Vagina (tissue), 2 donors: ENCODE results near the gene FZD10. TPM values are rescaled to one million over a fixed set of nuclear protein-coding genes. Genes with fewer than 3 reads are reported as not detected.

Experiments
- DNase-seq, 2 donors: peaks; one replicate each; pipeline ENCODE4 v3.0.0-alpha.2; 2017; ENCODE audit errors: extremely low spot score in 2 of 2
- H3K27ac ChIP-seq: fragments of 200-600 bp; sonication (generic); one replicate; pipeline ENCODE4 v1.5.1; 2019
- H3K27me3 ChIP-seq: fragments of 200-600 bp; sonication (generic); one replicate; pipeline ENCODE4 v1.5.1; 2019
- H3K36me3 ChIP-seq, 2 donors: fragments of 200-600 bp; sonication (generic); one replicate each; pipeline ENCODE4 v1.5.1; 2017 to 2019
- H3K4me1 ChIP-seq: fragments of 200-600 bp; sonication (generic); one replicate; pipeline ENCODE4 v1.5.1; 2019
- H3K4me3 ChIP-seq, 2 donors: fragments of 200-600 bp; sonication (generic); 1 replicate in 1 of 2; 2 replicates in 1 of 2; pipeline ENCODE4 v1.5.1; 2016 to 2019
- H3K9me3 ChIP-seq: fragments of 200-600 bp; sonication (generic); one replicate; pipeline ENCODE4 v1.5.1; 2019
- POLR2A ChIP-seq, 2 donors: fragments of 450-650 bp; IDR thresholded peaks; one replicate each; pipeline ENCODE4 v1.6.1; 2017; ENCODE audit warnings: antibody characterized with exemption in 2 of 2, mild to moderate bottlenecking in 2 of 2, moderate library complexity in 2 of 2
- POLR2AphosphoS5 ChIP-seq, 2 donors: sonication (generic); formaldehyde crosslinking; IDR thresholded peaks; one replicate each; pipeline ENCODE4 v1.9.0; 2017; ENCODE audit warnings: antibody characterized with exemption in 2 of 2, mild to moderate bottlenecking in 2 of 2, low read depth in 1 of 2; ENCODE audit not compliant: insufficient read depth in 1 of 2
- intact Hi-C: fragments of 100-400 bp; cut with DNase I; formaldehyde crosslinking; loops from one replicate; pipeline ENCODE4 v1.15.1; 2023
- total RNA-seq: library from RNA; depleted of rRNA; stranded (reverse); fragments of >200 nt; gene quantifications from one replicate; pipeline ENCODE4 v1.2.3, GENCODE V29; 2016
- TF ChIP-seq, protein P1 (sequence below), 3 experiments: fragments of 450-650 bp in 2 of 3; fragments of 200-600 bp in 1 of 3; sonication (generic) in 1 of 3; IDR thresholded peaks; one replicate each; pipeline ENCODE4 v1.5.1; 2017 to 2019; ENCODE audit warnings: antibody characterized with exemption in 3 of 3, mild to moderate bottlenecking in 2 of 3, moderate library complexity in 2 of 3

FZD10 gene
- total RNA-seq, 1 donor from 2014 or later = 5.2 TPM

DNA sequence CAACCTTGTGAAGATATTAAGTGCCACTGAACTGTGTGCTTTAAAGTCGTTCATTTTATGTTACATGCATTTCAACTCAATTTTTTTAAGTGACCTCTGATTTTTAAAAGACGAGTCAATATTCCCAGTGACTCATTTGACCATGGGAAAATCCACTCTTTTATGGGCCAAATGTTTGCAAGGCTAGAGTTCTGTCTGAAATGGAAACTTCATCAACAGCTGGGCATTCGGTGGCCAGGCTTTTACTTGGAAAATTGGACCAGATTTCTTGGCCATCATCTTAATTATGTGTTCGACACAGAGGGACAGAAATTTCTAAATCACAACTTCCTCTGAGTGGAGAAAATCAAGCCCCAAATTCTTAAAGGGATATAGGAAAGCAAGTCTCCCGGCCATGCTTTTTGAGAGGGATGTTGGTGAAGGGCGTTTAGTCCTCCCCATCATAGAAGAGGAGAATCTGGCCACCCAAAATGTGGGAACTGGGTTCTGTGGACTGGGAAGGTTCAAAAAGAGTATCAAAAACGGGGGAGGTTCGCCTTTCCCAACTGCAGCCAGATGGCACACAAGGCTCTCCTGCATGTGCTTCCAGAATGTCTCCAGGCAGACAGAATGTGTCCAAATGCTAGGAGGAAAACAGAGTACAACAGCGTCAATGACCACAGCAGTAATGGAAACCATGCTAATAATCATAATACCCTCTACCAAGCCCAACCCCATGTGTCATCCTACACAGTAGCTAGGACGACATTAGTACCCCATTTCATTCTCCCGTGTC is 40.9 kb upstream of the FZD10 start:
- no peak for DNase-seq
- peaks cover 14% of the 10 kb centered on the region for H3K4me1 ChIP-seq
- no peaks in the 10 kb centered on the region for H3K9me3 ChIP-seq
- H3K27me3 ChIP-seq = no peaks in the 10 kb centered on the region
- intact Hi-C loops = no loop called here
- no peaks in the 10 kb centered on the region for H3K36me3 ChIP-seq
- TF ChIP-seq POLR2A (IDR thresholded peaks at IDR 0.05) (no peak), POLR2AphosphoS5 (IDR thresholded peaks at IDR 0.05; ENCODE audit: insufficient read depth in 1 of 2, low read depth in 1 of 2) (no peak)
- TF ChIP-seq, protein P1, sequence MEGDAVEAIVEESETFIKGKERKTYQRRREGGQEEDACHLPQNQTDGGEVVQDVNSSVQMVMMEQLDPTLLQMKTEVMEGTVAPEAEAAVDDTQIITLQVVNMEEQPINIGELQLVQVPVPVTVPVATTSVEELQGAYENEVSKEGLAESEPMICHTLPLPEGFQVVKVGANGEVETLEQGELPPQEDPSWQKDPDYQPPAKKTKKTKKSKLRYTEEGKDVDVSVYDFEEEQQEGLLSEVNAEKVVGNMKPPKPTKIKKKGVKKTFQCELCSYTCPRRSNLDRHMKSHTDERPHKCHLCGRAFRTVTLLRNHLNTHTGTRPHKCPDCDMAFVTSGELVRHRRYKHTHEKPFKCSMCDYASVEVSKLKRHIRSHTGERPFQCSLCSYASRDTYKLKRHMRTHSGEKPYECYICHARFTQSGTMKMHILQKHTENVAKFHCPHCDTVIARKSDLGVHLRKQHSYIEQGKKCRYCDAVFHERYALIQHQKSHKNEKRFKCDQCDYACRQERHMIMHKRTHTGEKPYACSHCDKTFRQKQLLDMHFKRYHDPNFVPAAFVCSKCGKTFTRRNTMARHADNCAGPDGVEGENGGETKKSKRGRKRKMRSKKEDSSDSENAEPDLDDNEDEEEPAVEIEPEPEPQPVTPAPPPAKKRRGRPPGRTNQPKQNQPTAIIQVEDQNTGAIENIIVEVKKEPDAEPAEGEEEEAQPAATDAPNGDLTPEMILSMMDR (IDR thresholded peaks at IDR 0.05) = no peak
- H3K4me3 ChIP-seq = no peak overlapping the region
- H3K27ac ChIP-seq = no peak overlapping the region

DNA sequence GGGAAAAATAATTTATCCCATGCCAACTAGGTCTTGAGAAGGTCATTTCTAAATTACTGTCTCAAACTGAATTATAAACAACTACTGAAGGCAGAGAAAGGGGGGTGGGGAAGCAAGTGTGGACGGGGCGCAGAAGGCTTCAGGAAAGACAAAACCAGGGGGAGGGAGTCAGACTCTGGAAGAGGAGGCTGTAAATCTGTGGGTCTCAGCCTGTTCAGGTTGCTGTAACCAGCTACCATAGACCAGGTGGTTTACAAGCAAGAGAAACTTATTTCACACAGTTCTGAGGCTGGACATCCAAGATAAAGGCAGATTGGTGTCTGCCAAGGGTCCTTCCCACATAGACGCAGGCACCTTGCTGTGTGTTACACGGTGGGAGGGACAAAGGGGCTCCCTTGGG is 39.9 kb upstream of the FZD10 start:
- TF ChIP-seq POLR2AphosphoS5 (IDR thresholded peaks at IDR 0.05; ENCODE audit: insufficient read depth in 1 of 2, low read depth in 1 of 2) (no peak), POLR2A (IDR thresholded peaks at IDR 0.05) (no peak)
- TF ChIP-seq, protein P1 (IDR thresholded peaks at IDR 0.05) = no peak
- Histone ChIP-seq H3K4me3 (no peak overlapping the region), H3K36me3 (no peaks in the 10 kb centered on the region), H3K27me3 (no peaks in the 10 kb centered on the region), H3K9me3 (no peaks in the 10 kb centered on the region), H3K27ac (no peak overlapping the region), H3K4me1 (peaks cover 20% of the 10 kb centered on the region)
- no peak for DNase-seq
- intact Hi-C loops = no loop called here

DNA sequence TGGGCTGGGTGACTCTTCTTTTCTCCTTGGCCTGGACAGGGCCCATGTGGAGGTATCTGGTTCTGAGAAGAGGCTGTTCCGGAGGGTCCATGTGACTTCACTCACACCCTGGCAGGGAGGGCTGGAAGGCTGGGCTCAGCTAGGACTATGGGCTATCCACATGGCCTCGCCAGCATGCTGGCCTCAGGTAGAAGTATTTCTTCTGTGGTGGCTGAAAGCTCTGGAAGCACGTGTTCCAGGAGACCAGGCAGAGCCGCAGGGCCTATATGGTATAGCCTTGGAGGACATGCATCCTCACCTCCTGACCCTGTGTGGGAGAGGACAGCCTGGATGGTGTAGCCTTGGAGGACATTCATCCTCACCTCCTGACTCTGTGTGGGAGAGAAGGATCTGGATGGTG is 38.2 kb upstream of the FZD10 start:
- DNase-seq = no peak
- no peaks in the 10 kb centered on the region for H3K36me3 ChIP-seq
- TF ChIP-seq POLR2A (IDR thresholded peaks at IDR 0.05) (no peak), POLR2AphosphoS5 (IDR thresholded peaks at IDR 0.05; ENCODE audit: insufficient read depth in 1 of 2, low read depth in 1 of 2) (no peak)
- TF ChIP-seq, protein P1 (IDR thresholded peaks at IDR 0.05) = no peak
- peaks cover 37% of the 10 kb centered on the region for H3K4me1 ChIP-seq
- no peak overlapping the region for H3K27ac ChIP-seq
- H3K27me3 ChIP-seq = no peaks in the 10 kb centered on the region
- intact Hi-C loops = no loop called here
- H3K4me3 ChIP-seq = no peak overlapping the region
- no peaks in the 10 kb centered on the region for H3K9me3 ChIP-seq

DNA sequence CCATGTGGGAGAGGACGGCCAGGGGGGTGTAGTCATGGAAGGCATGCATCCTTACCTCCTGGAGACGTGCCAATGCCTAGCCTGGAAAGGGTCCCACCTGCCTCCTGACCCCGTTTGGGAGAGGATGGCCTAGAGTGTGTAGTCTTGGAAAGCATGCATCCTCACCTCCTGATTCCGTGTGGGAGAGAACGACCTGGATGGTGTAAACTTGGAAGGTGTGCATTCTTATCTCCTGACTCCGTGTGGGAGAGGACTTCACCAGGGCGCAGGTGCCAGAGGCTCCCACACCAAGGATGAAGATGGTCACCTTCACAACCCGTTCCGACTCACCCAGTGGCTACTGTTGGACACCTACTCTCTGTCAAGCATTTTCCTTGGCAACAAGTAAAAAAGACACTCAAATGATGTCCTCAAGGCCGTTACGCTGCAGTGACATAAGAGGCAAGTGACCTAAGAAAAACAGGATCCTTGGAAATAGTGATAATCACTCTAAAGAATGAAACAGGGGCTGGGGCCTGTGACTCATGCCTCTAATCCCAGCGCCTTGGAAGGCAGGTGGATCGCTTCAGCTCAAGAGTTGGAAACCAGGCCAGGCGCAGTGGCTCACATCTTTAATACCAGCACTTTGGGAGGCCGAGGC is 37.5 kb upstream of the FZD10 start:
- H3K9me3 ChIP-seq = no peaks in the 10 kb centered on the region
- no peaks in the 10 kb centered on the region for H3K36me3 ChIP-seq
- no peak for DNase-seq
- peaks cover 42% of the 10 kb centered on the region for H3K4me1 ChIP-seq
- H3K27me3 ChIP-seq = no peaks in the 10 kb centered on the region
- H3K27ac ChIP-seq = no peak overlapping the region
- TF ChIP-seq POLR2AphosphoS5 (IDR thresholded peaks at IDR 0.05; ENCODE audit: insufficient read depth in 1 of 2, low read depth in 1 of 2) (no peak), POLR2A (IDR thresholded peaks at IDR 0.05) (no peak)
- TF ChIP-seq, protein P1 (IDR thresholded peaks at IDR 0.05) = no peak
- H3K4me3 ChIP-seq = no peak overlapping the region
- intact Hi-C loops = no loop called here

DNA sequence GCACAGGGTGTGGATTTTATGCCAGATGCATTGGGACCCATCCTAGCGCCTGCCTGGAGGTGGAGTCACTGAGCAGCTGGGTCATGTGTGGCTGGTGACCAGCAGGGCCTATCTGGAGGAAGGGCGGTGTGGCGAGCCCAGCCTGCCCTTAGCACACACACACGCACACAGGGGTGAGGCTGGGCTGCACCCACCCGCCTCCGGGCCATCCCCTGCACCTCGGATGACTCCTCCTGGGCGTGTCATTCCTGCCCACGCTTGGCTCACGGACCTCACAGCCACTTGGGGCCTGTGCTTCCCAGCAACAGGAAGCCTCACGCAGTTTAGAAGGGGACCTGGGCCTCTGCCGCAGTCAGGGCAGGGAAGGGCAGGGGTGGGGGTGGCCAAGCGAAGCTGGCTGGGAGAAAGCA is 36.2 kb upstream of the FZD10 start:
- intact Hi-C loops = no loop called here
- Histone ChIP-seq H3K27me3 (no peaks in the 10 kb centered on the region), H3K36me3 (no peaks in the 10 kb centered on the region), H3K27ac (peak overlapping the region; percentile 75), H3K4me3 (no peak overlapping the region), H3K4me1 (peaks cover 42% of the 10 kb centered on the region), H3K9me3 (no peaks in the 10 kb centered on the region)
- DNase-seq = no peak
- TF ChIP-seq POLR2AphosphoS5 (IDR thresholded peaks at IDR 0.05; ENCODE audit: insufficient read depth in 1 of 2, low read depth in 1 of 2) = peak; percentile 18 to 51
- TF ChIP-seq, protein P1 (IDR thresholded peaks at IDR 0.05) = peak in 1 of 3 experiments; percentile 6
- no peak for TF ChIP-seq POLR2A (IDR thresholded peaks at IDR 0.05)
